GM23338 (cell line): ENCODE results near the gene TMEM179. TPM values are rescaled to one million over a fixed set of nuclear protein-coding genes. Genes with fewer than 3 reads are reported as not detected.

Experiments
- ATAC-seq: fragments of 200-7000 bp; cut with Tn5 transposase; 3 replicates; pipeline ENCODE4 v1.9.1; 2020
- DNase-seq: peaks from one replicate; pipeline ENCODE4 v3.0.0-alpha.2; 2015; ENCODE audit warnings: low spot score
- H2AFZ ChIP-seq: fragments of 200-600 bp; sonication (generic); 2 replicates; pipeline ENCODE4 v1.8.0; 2016; ENCODE audit warnings: antibody characterized with exemption, mild to moderate bottlenecking, moderate library complexity
- H3F3A ChIP-seq: fragments of 200-600 bp; sonication (generic); replicated peaks from 2 replicates; pipeline ENCODE4 v1.8.0; 2017; ENCODE audit warnings: antibody characterized with exemption, mixed run types, low read depth
- H3K27ac ChIP-seq: fragments of 200-600 bp; sonication (generic); 2 replicates; pipeline ENCODE4 v1.6.1; 2016; ENCODE audit warnings: low read depth
- H3K27me3 ChIP-seq: fragments of 200-600 bp; sonication (generic); 2 replicates; pipeline ENCODE4 v1.8.0; 2016; ENCODE audit warnings: mild to moderate bottlenecking, mixed run types, moderate library complexity; ENCODE audit not compliant: insufficient read depth
- H3K36me3 ChIP-seq: fragments of 200-600 bp; sonication (generic); 2 replicates; pipeline ENCODE4 v1.8.0; 2016; ENCODE audit warnings: mild to moderate bottlenecking; ENCODE audit not compliant: insufficient read depth
- H3K4me1 ChIP-seq: fragments of 200-600 bp; sonication (generic); 2 replicates; pipeline ENCODE4 v1.8.0; 2016; ENCODE audit warnings: mild to moderate bottlenecking, moderate library complexity; ENCODE audit not compliant: insufficient read depth
- H3K4me2 ChIP-seq: fragments of 200-600 bp; sonication (generic); 2 replicates; pipeline ENCODE4 v1.7.1; 2017; ENCODE audit warnings: mixed run types
- H3K4me3 ChIP-seq: fragments of 200-600 bp; sonication (generic); 2 replicates; pipeline ENCODE4 v1.6.1; 2016; ENCODE audit warnings: mixed run types
- H3K79me2 ChIP-seq: fragments of 200-600 bp; sonication (generic); replicated peaks from 2 replicates; pipeline ENCODE4 v1.8.0; 2017; ENCODE audit warnings: mild to moderate bottlenecking; ENCODE audit not compliant: insufficient read depth
- H3K9me2 ChIP-seq: fragments of 200-600 bp; sonication (generic); 2 replicates; pipeline ENCODE4 v1.8.0; 2017; ENCODE audit not compliant: insufficient read depth
- H4K20me1 ChIP-seq: fragments of 200-600 bp; sonication (generic); replicated peaks from 2 replicates; pipeline ENCODE4 v1.8.0; 2017; ENCODE audit warnings: mild to moderate bottlenecking; ENCODE audit not compliant: insufficient read depth
- H3K27ac Mint-ChIP-seq: 2 replicates; pipeline ENCODE4 v1.8.0; 2020; ENCODE audit warnings: inconsistent platforms, mild to moderate bottlenecking, moderate library complexity, mixed read lengths
- H3K27me3 Mint-ChIP-seq: 3 replicates; pipeline ENCODE4 v1.8.0; 2022; ENCODE audit warnings: low read depth, mild to moderate bottlenecking, moderate library complexity, mixed read lengths, inconsistent platforms; ENCODE audit not compliant: insufficient read depth, poor library complexity
- H3K36me3 Mint-ChIP-seq: 3 replicates; pipeline ENCODE4 v1.8.0; 2021; ENCODE audit warnings: low read depth, mild to moderate bottlenecking, inconsistent platforms, moderate library complexity, mixed read lengths
- H3K4me1 Mint-ChIP-seq: 3 replicates; pipeline ENCODE4 v1.8.0; 2020; ENCODE audit warnings: mild to moderate bottlenecking, inconsistent platforms, mixed read lengths
- H3K4me3 Mint-ChIP-seq: 3 replicates; pipeline ENCODE4 v1.8.0; 2021; ENCODE audit warnings: moderate library complexity, mild to moderate bottlenecking, inconsistent platforms, mixed read lengths
- H3K9me3 Mint-ChIP-seq: 3 replicates; pipeline ENCODE4 v1.8.0; 2020; ENCODE audit warnings: moderate library complexity, mild to moderate bottlenecking, inconsistent platforms, mixed read lengths
- ETS1 ChIP-seq: IDR thresholded peaks from 2 replicates; pipeline ENCODE4 v1.6.1; 2016; ENCODE audit warnings: antibody characterized with exemption
- EZH2phosphoT487 ChIP-seq: fragments of 200-600 bp; sonication (generic); IDR thresholded peaks from one replicate; pipeline ENCODE4 v1.8.1; 2018; ENCODE audit warnings: antibody characterized with exemption; ENCODE audit not compliant: unreplicated experiment
- JUNB ChIP-seq: IDR thresholded peaks from one replicate; pipeline ENCODE4 v1.6.1; 2016; ENCODE audit warnings: antibody characterized with exemption; ENCODE audit not compliant: unreplicated experiment
- NANOG ChIP-seq: IDR thresholded peaks from 2 replicates; pipeline ENCODE4 v1.6.1; 2016; ENCODE audit warnings: antibody characterized with exemption, borderline replicate concordance
- POLR2AphosphoS5 ChIP-seq: IDR thresholded peaks from 2 replicates; pipeline ENCODE4 v1.6.1; 2016; ENCODE audit warnings: antibody characterized with exemption, low read depth
- REST ChIP-seq: IDR thresholded peaks from one replicate; pipeline ENCODE4 v1.6.1; 2018; ENCODE audit warnings: antibody characterized with exemption; ENCODE audit not compliant: unreplicated experiment
- ZNF114 ChIP-seq: fragments of 250-450 bp; sonication (Bioruptor Pico); IDR thresholded peaks from 2 replicates; pipeline ENCODE4 v1.5.0; 2020; ENCODE audit warnings: mild to moderate bottlenecking, moderate library complexity
- ZNF331 ChIP-seq: fragments of 250-450 bp; sonication (Bioruptor Pico); IDR thresholded peaks from 2 replicates; pipeline ENCODE4 v1.5.0; 2020; ENCODE audit warnings: low read depth, mild to moderate bottlenecking, moderate library complexity
- ZNF462 ChIP-seq: fragments of 250-450 bp; sonication (Bioruptor Pico); IDR thresholded peaks from 2 replicates; pipeline ENCODE4 v1.5.0; 2020; ENCODE audit warnings: mild to moderate bottlenecking, moderate library complexity
- polyA plus RNA-seq: library from polyadenylated mRNA; unstranded; fragments of >200 nt; fragmentation: Nextera tagmentation; extraction: Ambion mirVana; gene quantifications from 2 replicates; pipeline ENCODE4 v1.2.1, GENCODE V29; 2016
- total RNA-seq: library from RNA; depleted of rRNA; stranded (reverse); fragments of >200 nt; shearing (Covaris generic); gene quantifications from 2 replicates; pipeline ENCODE4 v1.2.3, GENCODE V29; 2014

TMEM179 gene
- total and polyA plus RNA-seq, 2 experiments from 2014 or later, result 1.0 to 4.8 TPM

- Histone ChIP-seq H3K4me3 (no peak overlapping the region), H3F3A (no peaks in the 10 kb centered on the region), H3K9me2 (no peaks in the 10 kb centered on the region), H3K27ac (no peak overlapping the region), H3K4me1 (no peaks in the 10 kb centered on the region), H3K36me3 (no peaks in the 10 kb centered on the region), H4K20me1 (no peaks in the 10 kb centered on the region), H2AFZ (no peak overlapping the region), H3K27me3 (no peaks in the 10 kb centered on the region), H3K4me2 (no peak overlapping the region), H3K79me2 (no peaks in the 10 kb centered on the region)
- Mint-ChIP-seq H3K9me3 (no peaks in the 10 kb centered on the region; the same call in 2 of the 3 replicates), H3K36me3 (no peaks in the 10 kb centered on the region), H3K4me1 (no peaks in the 10 kb centered on the region), H3K4me3 (no peak overlapping the region), H3K27ac (no peak overlapping the region), H3K27me3 (peaks cover 4% of the 10 kb centered on the region)
- ATAC-seq, result no peak
- TF ChIP-seq POLR2AphosphoS5, result no peak
- TF ChIP-seq ZNF114 (CRISPR knock-in tag), result no peak
- TF ChIP-seq ETS1, result no peak
- no peak for DNase-seq
These were observed 30.5 kb upstream of the TMEM179 start for GRCh38 chr14:104634886-104635570.

- Histone ChIP-seq H3F3A (no peaks in the 10 kb centered on the region), H2AFZ (no peak overlapping the region), H3K36me3 (no peaks in the 10 kb centered on the region), H3K4me1 (no peaks in the 10 kb centered on the region), H4K20me1 (no peaks in the 10 kb centered on the region), H3K79me2 (no peaks in the 10 kb centered on the region), H3K27me3 (no peaks in the 10 kb centered on the region), H3K9me2 (no peaks in the 10 kb centered on the region), H3K27ac (no peak overlapping the region), H3K4me3 (no peak overlapping the region), H3K4me2 (no peak overlapping the region)
- DNase-seq (no peak), ATAC-seq (no peak)
- Mint-ChIP-seq H3K27ac (no peak overlapping the region), H3K36me3 (no peaks in the 10 kb centered on the region), H3K9me3 (peaks cover under 1% of the 10 kb centered on the region; the same call in 2 of the 3 replicates), H3K4me1 (no peaks in the 10 kb centered on the region), H3K4me3 (no peak overlapping the region), H3K27me3 (peaks cover 4% of the 10 kb centered on the region)
- no peak for TF ChIP-seq NANOG
- no peak for TF ChIP-seq ZNF462
- no peak for TF ChIP-seq JUNB
- TF ChIP-seq EZH2phosphoT487, result no peak
- TF ChIP-seq REST, result no peak
- no peak for TF ChIP-seq ZNF331 (CRISPR knock-in tag)
These were observed 29.7 kb upstream of the TMEM179 start for GRCh38 chr14:104634138-104634760.
